HG03175 (cell line): ENCODE data around the gene SDK1.

Experiments used
- ATAC-seq: cut with Tn5 transposase; IDR thresholded peaks from one replicate; pipeline ENCODE4 v1.9.1; 2021; ENCODE audit warnings: mild to moderate bottlenecking, moderate library complexity; ENCODE audit not compliant: unreplicated experiment

The SDK1 gene

GRCh38 chr7:4056552-4057288, 755.7 kb downstream of the SDK1 start:
- no peak for ATAC-seq

GRCh38 chr7:4057289-4057616, 756.2 kb downstream of the SDK1 start:
- no peak for ATAC-seq

DNA sequence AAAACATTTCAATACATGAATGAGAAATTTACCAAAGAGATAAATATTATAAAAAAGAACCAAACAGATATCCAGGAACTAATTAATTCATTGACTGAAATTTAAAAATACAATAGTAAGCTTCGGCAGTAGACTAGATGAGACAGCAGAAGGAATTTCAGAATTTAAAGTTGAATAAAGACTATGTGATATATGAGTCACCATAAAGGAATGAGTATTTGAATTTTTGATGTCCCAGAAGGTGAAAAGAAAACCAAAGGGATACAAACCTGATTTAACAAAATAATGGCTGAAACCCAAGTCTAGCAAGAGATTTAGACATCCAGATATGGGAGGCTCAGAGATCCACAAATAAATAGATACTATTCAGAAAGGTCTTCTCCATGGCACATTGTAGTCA, 757.1 kb downstream of the SDK1 start:
- ATAC-seq = no peak

DNA sequence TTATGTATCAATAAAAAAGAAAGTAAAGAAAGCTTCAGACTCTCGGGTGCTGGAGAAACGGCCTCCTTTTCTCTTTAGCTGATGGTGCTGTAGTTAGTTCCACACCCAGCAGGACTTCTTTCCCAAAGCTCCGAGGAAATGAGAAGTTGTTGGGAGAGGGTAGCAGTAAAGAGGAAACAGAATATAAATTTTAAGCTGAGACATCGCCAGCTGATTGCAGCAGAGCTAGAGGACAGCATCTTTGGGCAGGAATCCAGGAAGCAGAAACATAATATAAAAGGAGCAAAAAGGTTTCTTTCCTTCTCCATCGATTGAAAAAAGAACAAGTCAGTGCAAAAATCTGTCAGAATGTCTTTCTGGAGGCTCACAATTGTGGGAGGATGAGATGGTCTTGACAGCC, 764.1 kb downstream of the SDK1 start:
- no peak for ATAC-seq

- no peak for ATAC-seq
These were observed 765.2 kb downstream of the SDK1 start for GRCh38 chr7:4066206-4066605.

- no peak for ATAC-seq
These were observed 765.8 kb downstream of the SDK1 start for GRCh38 chr7:4066626-4067475.

GRCh38 chr7:4067476-4067760, 766.4 kb downstream of the SDK1 start:
- ATAC-seq = no peak

DNA sequence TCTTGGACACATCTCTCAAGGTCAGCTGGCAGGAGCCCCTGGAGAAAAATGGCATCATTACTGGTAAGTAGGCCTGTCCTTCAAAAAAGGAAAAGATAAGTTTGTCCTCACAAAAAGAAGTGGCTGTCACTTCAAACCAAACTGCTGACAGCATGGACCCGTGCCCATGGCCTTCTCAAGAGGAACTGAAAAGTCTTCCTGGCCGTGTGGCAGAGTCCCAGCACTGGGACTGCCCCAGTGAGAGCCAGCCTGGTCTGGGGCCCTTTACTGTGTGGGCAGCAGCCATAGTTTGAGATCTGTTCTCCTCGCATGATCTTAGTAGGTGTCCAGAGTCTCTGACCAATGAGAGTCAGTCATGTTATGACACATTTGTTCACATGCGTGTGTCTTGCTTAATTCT, 766.8 kb downstream of the SDK1 start:
- ATAC-seq = no peak

DNA sequence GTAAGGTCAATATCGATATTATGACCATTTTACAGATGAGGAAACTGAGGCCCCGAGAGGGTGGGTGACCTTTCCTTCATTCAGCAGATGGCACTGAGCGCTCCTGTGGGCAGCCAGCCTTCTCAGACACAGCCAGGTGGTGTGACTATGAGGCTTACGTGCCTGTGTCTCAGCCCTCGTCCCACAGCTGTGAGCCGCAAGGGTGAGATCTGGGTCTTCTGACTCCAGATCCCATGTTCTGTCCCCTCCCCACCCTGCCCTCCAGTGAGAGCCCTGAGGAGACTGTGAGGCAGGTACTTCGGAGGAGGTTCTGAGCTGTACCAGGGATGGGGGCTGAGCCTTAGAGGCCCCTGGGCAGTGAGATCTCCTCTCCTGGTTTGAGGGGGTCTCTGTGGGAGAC, 767.2 kb downstream of the SDK1 start:
- no peak for ATAC-seq

DNA sequence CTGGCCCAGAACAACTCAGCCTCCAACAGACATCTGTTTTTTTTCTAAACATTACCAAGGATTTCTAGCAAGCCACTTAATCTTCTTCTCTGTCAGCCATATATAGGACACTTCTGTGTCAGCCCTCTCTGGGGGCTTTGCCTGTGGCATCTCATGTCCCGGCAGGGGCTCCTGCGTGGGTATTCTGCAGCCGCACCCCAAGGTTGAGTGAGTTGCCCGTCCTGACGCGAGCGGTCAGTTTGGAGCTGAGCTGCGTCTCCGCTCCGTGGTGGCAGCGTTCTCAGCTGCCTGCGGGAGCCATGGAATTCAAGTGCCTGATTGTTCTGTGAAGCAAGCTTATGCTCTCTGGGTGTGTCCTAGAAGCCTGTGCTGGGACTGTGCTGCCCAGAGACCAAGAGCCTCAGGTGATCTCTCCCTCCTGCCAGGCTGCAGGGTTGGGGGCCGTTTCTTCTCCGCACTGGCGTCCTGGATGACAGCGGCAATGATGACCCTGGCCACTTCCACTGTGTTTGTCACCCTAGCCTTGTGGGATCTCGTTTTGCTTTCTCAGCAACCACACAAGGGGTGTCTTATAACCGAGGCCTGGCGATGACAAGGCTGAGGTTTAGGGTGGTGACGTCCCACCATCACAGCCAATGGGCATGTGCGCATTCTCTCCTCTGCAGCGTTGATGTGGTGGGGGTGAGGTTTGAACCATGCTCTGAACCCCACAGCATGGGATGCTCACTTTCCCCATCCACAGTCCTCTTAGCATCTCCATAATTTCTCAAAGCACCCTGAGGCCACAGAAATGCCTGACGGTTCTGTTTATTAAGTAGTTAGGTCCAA, 768.4 kb downstream of the SDK1 start:
- ATAC-seq = no peak

- no peak for ATAC-seq
These were observed 769.2 kb downstream of the SDK1 start for GRCh38 chr7:4070214-4070613.

GRCh38 chr7:4071370-4072058, 770.5 kb downstream of the SDK1 start:
- ATAC-seq = no peak

DNA sequence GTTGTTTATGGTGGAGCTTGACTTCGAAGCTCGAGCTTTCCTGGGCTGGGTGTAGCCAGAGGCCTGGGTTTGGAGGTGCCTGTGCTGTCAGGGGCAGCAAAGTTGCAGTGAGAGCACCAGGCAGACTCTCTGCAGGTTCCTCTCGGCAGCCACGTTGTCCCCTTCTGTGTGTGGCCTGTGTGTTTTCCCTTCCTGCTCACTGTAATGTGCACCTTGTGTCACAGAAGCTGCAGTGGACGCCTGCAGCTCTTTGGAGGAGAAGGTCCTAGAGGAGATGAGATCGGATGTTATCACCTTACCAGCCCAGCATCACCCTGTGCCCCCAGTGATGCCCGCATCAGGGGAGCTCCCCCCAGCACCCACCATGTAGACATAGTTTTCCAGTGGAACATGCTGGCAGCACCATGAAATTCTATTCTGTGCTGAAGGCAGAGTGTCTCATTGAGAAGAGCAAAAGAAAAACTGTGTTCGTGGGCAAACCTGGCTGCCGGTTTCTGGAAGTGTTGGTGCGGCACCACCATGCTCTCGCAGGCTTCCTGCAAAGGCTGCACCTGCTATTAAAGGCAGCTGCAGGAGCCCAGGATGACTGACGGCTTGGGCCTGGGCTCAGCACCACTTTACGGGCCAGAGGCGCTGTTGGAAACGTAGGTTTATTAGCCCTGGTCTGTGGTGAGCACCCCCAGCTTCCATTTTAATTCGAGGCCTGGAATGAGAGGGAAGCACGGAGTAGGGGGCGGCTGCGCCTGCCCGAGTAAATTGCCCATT, 771.3 kb downstream of the SDK1 start:
- ATAC-seq = no peak

DNA sequence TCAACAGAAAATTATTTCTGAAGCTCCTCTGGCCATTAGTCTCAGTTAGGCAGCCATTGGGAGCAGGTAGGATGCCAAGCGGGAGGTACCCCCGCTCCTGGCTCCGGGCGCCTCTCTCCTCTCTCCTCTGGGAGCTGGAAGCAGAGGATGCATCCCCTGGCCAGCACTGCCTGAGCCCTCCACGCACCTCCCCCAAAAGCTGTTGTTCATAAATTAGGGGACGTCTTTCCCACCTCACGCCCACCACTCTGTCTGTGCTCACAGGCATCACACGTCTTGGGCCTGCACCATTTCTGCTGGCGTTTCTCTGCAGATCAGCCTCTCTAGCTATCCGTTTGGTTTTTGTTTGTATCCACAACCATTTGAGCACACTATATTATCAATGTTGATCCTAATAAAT, 772.0 kb downstream of the SDK1 start:
- ATAC-seq = no peak

DNA sequence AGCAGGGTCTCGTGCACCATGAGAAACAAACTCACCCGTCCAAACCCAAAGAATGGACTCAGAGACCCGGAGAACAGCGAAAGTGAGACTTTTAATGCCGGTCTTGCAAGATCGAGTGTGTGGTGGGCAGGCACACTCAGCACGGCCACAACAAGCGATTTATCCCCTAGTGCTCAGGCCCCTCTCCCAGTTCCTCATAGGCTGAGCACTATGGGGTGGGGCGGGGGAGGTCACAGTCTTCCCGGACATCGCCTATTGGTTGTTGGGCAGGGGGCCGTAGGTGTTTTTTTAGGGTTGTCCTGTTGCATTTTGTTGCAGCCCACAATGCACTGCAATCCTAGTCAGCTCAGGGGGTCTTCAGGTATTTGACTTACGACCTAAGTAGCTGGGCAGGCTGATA, 772.7 kb downstream of the SDK1 start:
- no peak for ATAC-seq

- ATAC-seq = no peak
These were observed 773.4 kb downstream of the SDK1 start for GRCh38 chr7:4074407-4074806.

DNA sequence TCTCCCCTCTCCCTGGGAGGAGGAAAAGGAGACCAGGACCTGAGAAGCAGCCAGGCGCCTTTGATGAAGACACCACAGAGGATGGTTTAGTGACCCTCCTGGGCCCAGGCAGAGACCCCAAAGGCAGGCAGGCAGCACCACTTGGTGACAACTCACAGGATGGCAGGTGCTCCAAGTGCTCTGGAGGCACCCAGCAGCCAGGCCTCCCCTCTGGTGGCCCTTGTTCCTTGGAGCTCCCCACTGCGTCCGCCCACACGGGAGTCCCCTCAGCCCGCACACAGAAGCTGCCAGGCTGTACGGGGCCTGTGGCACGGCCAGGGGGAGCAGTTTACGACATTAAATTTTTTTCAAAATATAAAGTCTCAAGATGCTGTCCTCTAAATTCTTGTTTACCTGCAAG, 773.9 kb downstream of the SDK1 start:
- ATAC-seq = no peak

DNA sequence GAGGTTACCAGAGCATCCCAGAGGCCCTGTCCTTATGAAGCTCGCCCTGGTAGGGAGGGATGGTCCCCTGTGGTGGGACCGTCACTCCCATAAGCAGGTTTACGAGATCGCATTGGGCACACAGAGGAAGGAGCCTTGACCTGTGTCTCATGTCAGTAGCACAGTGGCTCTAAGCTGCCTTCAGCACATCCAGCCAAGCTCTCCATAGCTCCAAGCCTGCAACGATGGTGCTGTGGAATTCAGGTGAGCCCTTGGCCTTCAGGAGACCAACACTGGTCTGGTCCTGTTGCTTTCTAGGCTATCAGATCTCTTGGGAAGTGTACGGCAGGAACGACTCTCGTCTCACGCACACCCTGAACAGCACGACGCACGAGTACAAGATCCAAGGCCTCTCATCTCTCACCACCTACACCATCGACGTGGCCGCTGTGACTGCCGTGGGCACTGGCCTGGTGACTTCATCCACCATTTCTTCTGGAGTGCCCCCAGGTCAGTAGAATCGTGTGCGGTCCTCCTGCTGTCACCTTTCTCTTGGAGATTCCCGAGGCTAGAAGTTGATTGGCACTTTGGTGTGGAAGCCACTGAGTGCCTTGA, 775.7 kb downstream of the SDK1 start:
- no peak for ATAC-seq

DNA sequence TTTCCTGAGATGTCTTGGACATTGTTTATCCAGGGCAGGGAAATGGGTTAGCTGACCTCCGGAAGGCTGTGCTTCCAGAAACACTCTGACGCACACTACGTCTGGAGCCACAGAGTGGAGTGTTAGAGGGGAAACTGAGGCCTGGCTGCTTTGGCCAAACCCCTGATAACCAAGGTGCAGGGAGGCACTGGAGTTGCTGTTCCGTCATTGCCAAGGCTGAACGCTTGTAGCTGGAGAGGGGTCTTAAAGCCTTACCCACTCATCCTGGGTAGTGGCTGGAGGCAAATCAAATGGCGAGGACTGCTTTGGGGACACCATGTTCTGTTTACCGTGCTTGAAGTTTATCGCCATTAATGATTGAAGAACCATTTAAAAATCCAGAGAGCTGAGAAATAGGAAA, 776.9 kb downstream of the SDK1 start:
- no peak for ATAC-seq

- no peak for ATAC-seq
These were observed 777.5 kb downstream of the SDK1 start for GRCh38 chr7:4078580-4078979.
